Fibroblast of villous mesenchyme (primary cell): ENCODE measurements around the gene OGFOD2. TPM values are rescaled to one million over a fixed set of nuclear protein-coding genes. Genes with fewer than 3 reads are reported as not detected.

Experiments
- DNase-seq: peaks from one replicate; pipeline ENCODE4 v3.0.0-alpha.2; 2010; ENCODE audit warnings: low read depth
- H3K4me3 ChIP-seq: 2 replicates; pipeline ENCODE4 v1.5.1; 2011; ENCODE audit warnings: low read depth, mild to moderate bottlenecking, low read length
- total RNA-seq: library from RNA; depleted of rRNA; stranded (reverse); fragments of >200 nt; gene quantifications from 2 replicates; pipeline ENCODE4 v1.2.3, GENCODE V29; 2012
- TF ChIP-seq, protein P1 (sequence below): IDR thresholded peaks from 2 replicates; pipeline ENCODE4 v1.5.1; 2012; ENCODE audit warnings: low read depth, mild to moderate bottlenecking, low read length; ENCODE audit not compliant: insufficient read depth

Gene OGFOD2
- 7.3 and 11.9 TPM in 2 replicates for total RNA-seq

DNA sequence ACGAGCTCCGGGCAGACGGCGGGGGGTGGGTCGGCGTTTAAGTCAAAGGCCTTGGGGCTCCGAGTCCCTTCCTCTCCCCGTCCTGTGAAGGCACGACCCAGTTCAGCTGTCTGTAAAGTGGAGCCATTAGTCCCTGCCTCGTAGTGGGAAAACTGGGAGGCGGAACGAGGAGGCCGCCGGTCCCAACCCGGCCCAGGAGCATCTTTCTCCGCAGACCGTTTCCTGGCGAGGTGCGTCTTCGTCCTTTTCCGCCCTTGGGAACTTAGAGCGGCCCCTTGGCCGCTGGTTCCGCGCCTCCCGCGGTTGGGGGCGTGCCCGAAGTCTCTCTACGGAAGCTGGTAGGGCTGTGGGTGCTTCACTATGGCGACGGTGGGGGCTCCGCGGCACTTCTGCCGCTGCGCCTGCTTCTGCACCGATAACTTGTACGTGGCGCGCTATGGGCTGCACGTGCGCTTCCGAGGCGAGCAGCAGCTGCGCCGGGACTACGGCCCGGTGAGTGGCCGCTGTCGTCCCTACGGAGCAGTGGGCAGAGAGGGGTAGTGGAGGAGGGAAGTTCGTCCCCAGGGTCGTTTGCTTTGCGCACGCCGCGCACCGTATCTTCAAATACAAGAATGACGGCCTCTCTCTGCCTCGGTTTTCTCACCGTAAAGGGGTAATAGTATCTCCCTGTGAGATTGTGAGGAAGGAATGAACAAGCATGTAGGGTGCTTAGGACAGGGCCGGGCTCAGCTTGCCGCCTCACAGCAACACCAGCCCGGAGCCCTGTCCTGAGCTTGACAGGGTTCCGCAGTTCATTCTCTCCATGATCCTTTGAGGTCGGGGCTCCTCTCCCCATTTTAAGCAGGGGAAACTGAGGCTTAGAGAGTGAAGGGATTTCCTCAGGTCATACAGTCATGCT is at the start of gene OGFOD2:
OGFOD2 (plus strand) TSS at position 353 of the 898 bp plus-strand sequence; CDS start at position 361, 8 bp downstream.
- TF ChIP-seq, protein P1, sequence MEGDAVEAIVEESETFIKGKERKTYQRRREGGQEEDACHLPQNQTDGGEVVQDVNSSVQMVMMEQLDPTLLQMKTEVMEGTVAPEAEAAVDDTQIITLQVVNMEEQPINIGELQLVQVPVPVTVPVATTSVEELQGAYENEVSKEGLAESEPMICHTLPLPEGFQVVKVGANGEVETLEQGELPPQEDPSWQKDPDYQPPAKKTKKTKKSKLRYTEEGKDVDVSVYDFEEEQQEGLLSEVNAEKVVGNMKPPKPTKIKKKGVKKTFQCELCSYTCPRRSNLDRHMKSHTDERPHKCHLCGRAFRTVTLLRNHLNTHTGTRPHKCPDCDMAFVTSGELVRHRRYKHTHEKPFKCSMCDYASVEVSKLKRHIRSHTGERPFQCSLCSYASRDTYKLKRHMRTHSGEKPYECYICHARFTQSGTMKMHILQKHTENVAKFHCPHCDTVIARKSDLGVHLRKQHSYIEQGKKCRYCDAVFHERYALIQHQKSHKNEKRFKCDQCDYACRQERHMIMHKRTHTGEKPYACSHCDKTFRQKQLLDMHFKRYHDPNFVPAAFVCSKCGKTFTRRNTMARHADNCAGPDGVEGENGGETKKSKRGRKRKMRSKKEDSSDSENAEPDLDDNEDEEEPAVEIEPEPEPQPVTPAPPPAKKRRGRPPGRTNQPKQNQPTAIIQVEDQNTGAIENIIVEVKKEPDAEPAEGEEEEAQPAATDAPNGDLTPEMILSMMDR = no peak
- DNase-seq = peak; percentile 93
- H3K4me3 ChIP-seq = peak within 1 kb of the TSS; percentile 80

DNA sequence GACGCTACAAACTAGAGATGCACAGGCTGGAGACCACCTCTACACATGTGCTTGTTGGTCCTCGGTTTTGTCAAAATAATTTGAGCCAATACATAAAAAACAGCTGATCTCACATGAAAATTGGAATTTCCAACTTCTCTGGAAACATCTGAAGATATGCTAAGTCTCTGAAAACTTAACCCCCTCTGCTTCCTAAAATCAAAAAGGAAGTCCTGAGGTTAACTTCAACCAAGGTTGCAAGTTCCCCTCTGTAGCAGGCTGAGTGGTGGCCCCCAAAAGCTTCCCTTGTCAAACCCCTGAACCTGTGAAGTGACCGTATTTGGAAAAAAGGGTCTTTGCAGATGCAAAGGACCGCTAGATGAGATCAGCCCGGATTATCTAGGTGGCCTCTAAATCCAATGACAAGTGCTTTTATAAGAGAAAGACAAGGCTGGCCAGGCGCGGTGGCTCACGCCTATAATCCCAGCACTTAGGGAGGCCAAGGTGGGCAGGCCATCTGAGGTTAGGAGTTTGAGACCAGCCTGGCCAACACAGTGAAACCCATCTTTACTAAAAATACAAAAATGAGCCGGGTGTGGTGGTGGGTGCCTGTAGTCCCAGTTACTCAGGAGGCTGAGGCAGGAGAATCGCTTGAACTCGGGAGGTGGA is 47.2 kb upstream of the OGFOD2 start:
- no peak overlapping the region for H3K4me3 ChIP-seq
- TF ChIP-seq, protein P1 = no peak
- DNase-seq = no peak

DNA sequence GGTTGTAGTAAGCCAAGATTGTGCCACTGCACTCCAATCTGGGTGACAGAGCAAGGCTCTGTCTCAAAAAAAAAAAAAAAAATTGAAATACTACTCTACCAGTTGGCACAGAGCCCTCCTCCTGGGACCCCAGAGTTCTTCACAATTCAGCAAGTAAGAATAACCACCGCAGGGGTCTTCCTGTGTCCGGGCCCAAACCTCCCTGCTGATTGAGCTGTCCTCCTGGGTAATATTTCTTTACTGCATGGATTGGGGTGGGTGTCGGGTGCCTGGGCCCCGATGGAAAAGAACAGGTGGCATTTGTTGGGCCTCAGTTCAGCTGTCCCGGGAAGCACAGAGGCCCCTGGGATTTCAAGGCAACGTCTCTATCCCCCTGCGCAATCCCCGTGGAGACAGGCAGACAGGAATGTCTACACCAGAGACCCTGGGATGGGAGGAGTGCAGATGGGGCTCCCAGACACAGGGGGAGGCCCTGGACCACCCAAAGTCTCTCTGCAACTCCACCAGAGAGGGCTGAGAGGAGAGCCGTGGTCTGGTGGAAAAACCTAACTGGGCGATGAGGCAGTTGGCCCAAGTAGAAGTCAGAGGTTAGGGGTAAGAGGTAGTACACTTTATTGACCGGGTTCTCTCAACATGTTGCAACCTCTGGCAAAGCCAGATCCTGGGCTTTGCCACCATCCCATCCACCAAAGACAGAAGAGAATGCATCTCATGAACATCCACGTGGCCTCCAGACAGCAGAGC is 46.5 kb upstream of the OGFOD2 start:
- H3K4me3 ChIP-seq = no peak overlapping the region
- no peak for DNase-seq
- TF ChIP-seq, protein P1 = no peak

DNA sequence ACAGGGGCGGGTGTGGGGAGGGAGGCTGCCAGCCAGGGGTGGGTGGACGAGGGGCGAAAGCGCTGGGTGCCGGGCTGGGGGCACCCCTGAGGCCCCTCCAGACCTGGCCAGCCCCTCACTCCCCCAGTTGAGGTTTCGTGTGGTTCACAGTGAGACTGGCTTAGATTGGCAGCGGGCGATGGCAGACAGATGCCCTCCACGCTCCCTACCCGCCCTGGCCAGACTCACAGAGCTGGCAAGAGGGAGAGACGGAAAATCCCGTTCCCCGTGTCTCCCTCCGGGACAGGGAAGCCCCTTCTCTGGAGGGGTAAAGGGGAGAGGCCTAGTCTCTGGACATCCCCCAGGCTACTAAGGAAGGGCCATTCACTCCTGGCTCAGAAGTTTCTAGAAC is 45.9 kb upstream of the OGFOD2 start:
- no peak overlapping the region for H3K4me3 ChIP-seq
- TF ChIP-seq, protein P1 = no peak
- DNase-seq = no peak

DNA sequence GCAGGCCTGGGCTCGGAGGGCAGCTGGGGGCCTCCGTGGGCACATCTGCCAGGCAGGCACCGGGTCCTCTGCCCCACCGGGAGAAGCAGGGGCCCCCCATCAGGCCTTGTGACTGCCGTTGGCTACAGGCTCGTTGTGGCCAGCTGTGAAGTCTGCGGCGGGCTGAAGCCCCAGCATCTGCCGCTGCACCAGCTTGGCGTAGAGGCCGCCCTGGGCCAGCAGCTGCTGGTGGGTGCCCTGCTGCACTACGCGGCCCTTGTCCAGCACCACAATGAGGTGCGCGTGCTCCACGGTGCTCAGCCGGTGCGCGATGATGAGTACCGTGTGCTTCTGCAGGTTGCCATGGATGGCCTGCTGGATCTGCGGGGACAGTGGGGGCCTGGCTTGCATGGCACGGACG is 45.2 kb upstream of the OGFOD2 start:
- TF ChIP-seq, protein P1 = no peak
- DNase-seq = no peak

DNA sequence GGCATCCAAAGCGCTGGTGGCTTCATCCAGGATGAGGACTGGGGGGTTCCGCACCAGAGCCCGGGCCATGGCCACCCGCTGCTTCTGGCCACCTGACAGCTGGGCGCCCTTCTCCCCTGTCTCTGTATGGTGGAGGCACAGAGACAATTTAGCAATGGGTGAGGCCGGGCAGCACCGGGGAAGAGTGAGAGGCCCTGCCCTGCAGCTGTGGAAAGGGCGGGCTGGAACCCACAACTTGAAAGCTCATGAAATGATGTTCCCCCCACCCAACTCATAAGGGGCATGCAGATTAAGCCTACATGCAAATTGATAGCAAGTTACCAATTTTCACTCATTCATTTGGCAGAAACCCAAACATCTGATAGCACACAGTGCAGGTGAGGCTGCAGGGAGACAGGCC is 42.8 kb upstream of the OGFOD2 start:
- no peak overlapping the region for H3K4me3 ChIP-seq
- TF ChIP-seq, protein P1 = no peak
- DNase-seq = no peak

More for the DNA sequence above, 45.2 kb upstream of the OGFOD2 start:
- no peak overlapping the region for H3K4me3 ChIP-seq
